Adipose tissue (tissue), 3 donors: ENCODE measurements around the gene WEE1. TPM values are rescaled to one million over a fixed set of nuclear protein-coding genes. Genes with fewer than 3 reads are reported as not detected.

Experiments
- polyA plus RNA-seq, 3 donors: library from polyadenylated mRNA; stranded (reverse); fragments of 200-250 nt; gene quantifications; one replicate each; pipeline ENCODE4 v1.2.3, GENCODE V29; 2013
- donor health status: healthy with polysubstance abuse.
- donor health status: Bipolar disorder and iron deficiency.
- donor health status: healthy.

WEE1 gene
- polyA plus RNA-seq, 3 donors = 4.3 to 18.8 (median 5.4) TPM

Other genes with a start within 250 kb of the WEE1 start
- gene IPO7, start 189.0 kb upstream of the WEE1 start, polyA plus RNA-seq = 10 to 100 TPM; 21.0 to 45.3 (median 43.1) TPM
- gene ZNF143, start 112.7 kb upstream of the WEE1 start, polyA plus RNA-seq = 10 to 100 TPM; 10.4 to 16.4 (median 11.3) TPM
- gene SWAP70, start 90.4 kb downstream of the WEE1 start, polyA plus RNA-seq = 10 to 100 TPM in 2 of 3 donors, 1 to 10 TPM in 1; 6.0 to 32.6 (median 27.6) TPM